Measurements from ENCODE around the gene BICC1. TPM values are rescaled to one million over a fixed set of nuclear protein-coding genes. Genes with fewer than 3 reads are reported as not detected.
A peak's percentile ranks its signal among the peaks of the same experiment; 100 is the strongest.

BICC1 gene
- total RNA-seq, 1 donor from 2014 or later = 41.0 TPM

- peaks cover 6% of the 10 kb centered on the region for H3K36me3 Mint-ChIP-seq (ENCODE audit: unreplicated experiment)
- no peaks in the 10 kb centered on the region for H3K27me3 Mint-ChIP-seq (ENCODE audit: unreplicated experiment)
- DNase-seq (ENCODE audit: extremely low spot score, unreplicated experiment) = no peak
- H3K4me1 Mint-ChIP-seq (ENCODE audit: unreplicated experiment) = peaks cover 64% of the 10 kb centered on the region
- H3K4me3 Mint-ChIP-seq (ENCODE audit: unreplicated experiment) = peak overlapping the region; percentile 36
- no peaks in the 10 kb centered on the region for H3K9me3 Mint-ChIP-seq (ENCODE audit: unreplicated experiment)
- TF ChIP-seq CTCF (IDR thresholded peaks at IDR 0.05) = no peak
- no peak overlapping the region for H3K27ac Mint-ChIP-seq (ENCODE audit: unreplicated experiment)
Measured at GRCh38 chr10:58516119-58516518, 3.4 kb downstream of the BICC1 start.

- Mint-ChIP-seq H3K9me3 (ENCODE audit: unreplicated experiment) (no peaks in the 10 kb centered on the region), H3K27me3 (ENCODE audit: unreplicated experiment) (no peaks in the 10 kb centered on the region), H3K4me1 (ENCODE audit: unreplicated experiment) (peaks cover 62% of the 10 kb centered on the region), H3K36me3 (ENCODE audit: unreplicated experiment) (peaks cover 7% of the 10 kb centered on the region), H3K27ac (ENCODE audit: unreplicated experiment) (no peak overlapping the region), H3K4me3 (ENCODE audit: unreplicated experiment) (no peak overlapping the region)
- no peak for DNase-seq (ENCODE audit: extremely low spot score, unreplicated experiment)
- TF ChIP-seq CTCF (IDR thresholded peaks at IDR 0.05) = no peak
Measured at GRCh38 chr10:58516671-58517070, 4.0 kb downstream of the BICC1 start.

- Mint-ChIP-seq H3K36me3 (ENCODE audit: unreplicated experiment) (peaks cover 7% of the 10 kb centered on the region), H3K4me1 (ENCODE audit: unreplicated experiment) (peaks cover 58% of the 10 kb centered on the region), H3K27ac (ENCODE audit: unreplicated experiment) (no peak overlapping the region), H3K9me3 (ENCODE audit: unreplicated experiment) (no peaks in the 10 kb centered on the region), H3K27me3 (ENCODE audit: unreplicated experiment) (no peaks in the 10 kb centered on the region), H3K4me3 (ENCODE audit: unreplicated experiment) (peak overlapping the region; percentile 21)
- DNase-seq (ENCODE audit: extremely low spot score, unreplicated experiment) = no peak
- TF ChIP-seq CTCF (IDR thresholded peaks at IDR 0.05) = peak; percentile 36
Measured at GRCh38 chr10:58517081-58517480, 4.4 kb downstream of the BICC1 start.

- H3K36me3 Mint-ChIP-seq (ENCODE audit: unreplicated experiment) = peaks cover 12% of the 10 kb centered on the region
Measured at GRCh38 chr10:58517491-58518355, 5.1 kb downstream of the BICC1 start.

More at GRCh38 chr10:58517491-58518355, 5.1 kb downstream of the BICC1 start:
- Mint-ChIP-seq H3K4me3 (ENCODE audit: unreplicated experiment) (no peak overlapping the region), H3K27me3 (ENCODE audit: unreplicated experiment) (no peaks in the 10 kb centered on the region), H3K9me3 (ENCODE audit: unreplicated experiment) (no peaks in the 10 kb centered on the region), H3K4me1 (ENCODE audit: unreplicated experiment) (peaks cover 55% of the 10 kb centered on the region), H3K27ac (ENCODE audit: unreplicated experiment) (peak overlapping the region; percentile 21)
- no peak for DNase-seq (ENCODE audit: extremely low spot score, unreplicated experiment)
- no peak for TF ChIP-seq CTCF (IDR thresholded peaks at IDR 0.05)

All from osteocyte (in vitro differentiated cells).